Prostate gland (tissue), 2 donors: Measurements from ENCODE around the gene GALNTL6.

Source experiments
- CTCF ChIP-seq, 4 experiments: fragments of 200-600 bp in 2 of 4; fragments of 450-650 bp in 2 of 4; sonication (generic) in 2 of 4; IDR thresholded peaks; 1 replicate in 3 of 4; 2 replicates in 1 of 4; pipeline ENCODE4 v1.5.1; 2016 to 2019; ENCODE audit warnings: antibody characterized with exemption in 4 of 4, mild to moderate bottlenecking in 2 of 4, moderate library complexity in 2 of 4
- POLR2A ChIP-seq: fragments of 450-650 bp; IDR thresholded peaks from one replicate; pipeline ENCODE4 v1.6.1; 2016; ENCODE audit warnings: antibody characterized with exemption, mild to moderate bottlenecking

- TF ChIP-seq CTCF (IDR thresholded peaks at IDR 0.05): no peak
- TF ChIP-seq POLR2A: no peak
Observed at GRCh38 chr4:172806841-172807240, 993.6 kb downstream of the GALNTL6 start.
